Hematopoietic multipotent progenitor cell treated with erythropoietin and hydrocortisone succinate and interleukin-3 and kit ligand, for 4 days (in vitro differentiated cells): ENCODE measurements around the gene SEMA6A.
A peak's percentile ranks its signal among the peaks of the same experiment; 100 is the strongest.

Source experiments
- DNase-seq: peaks from one replicate; pipeline ENCODE4 v3.0.0-alpha.2; 2015

SEMA6A gene

GRCh38 chr5:116488356-116489041 lies 86.1 kb downstream of the SEMA6A start:
- DNase-seq, result no peak

GRCh38 chr5:116487045-116487444 lies 87.6 kb downstream of the SEMA6A start:
- DNase-seq, result peak; percentile 22

GRCh38 chr5:116486588-116486987 lies 88.0 kb downstream of the SEMA6A start:
- DNase-seq, result no peak

GRCh38 chr5:116484645-116485044 lies 90.0 kb downstream of the SEMA6A start:
- DNase-seq, result no peak

GRCh38 chr5:116482394-116482793 lies 92.2 kb downstream of the SEMA6A start:
- no peak for DNase-seq

- no peak for DNase-seq
Observed at GRCh38 chr5:116480894-116481510, 93.6 kb downstream of the SEMA6A start.

- DNase-seq, result no peak
Observed at GRCh38 chr5:116479776-116480675, 94.6 kb downstream of the SEMA6A start.

- peak; percentile 72 for DNase-seq
Observed at GRCh38 chr5:116478491-116478890, 96.1 kb downstream of the SEMA6A start.

- DNase-seq, result no peak
Observed at GRCh38 chr5:116476897-116477537, 97.6 kb downstream of the SEMA6A start.

GRCh38 chr5:116475338-116475737 lies 99.3 kb downstream of the SEMA6A start:
- DNase-seq, result no peak

GRCh38 chr5:116473706-116474105 lies 100.9 kb downstream of the SEMA6A start:
- no peak for DNase-seq

- DNase-seq, result peak; percentile 8
Observed at GRCh38 chr5:116472274-116472673, 102.3 kb downstream of the SEMA6A start.

- no peak for DNase-seq
Observed at GRCh38 chr5:116469631-116470030, 105.0 kb downstream of the SEMA6A start.

- no peak for DNase-seq
Observed at GRCh38 chr5:116468583-116468982, 106.0 kb downstream of the SEMA6A start.

- DNase-seq, result no peak
Observed at GRCh38 chr5:116467465-116467843, 107.2 kb downstream of the SEMA6A start.

GRCh38 chr5:116466727-116467464 lies 107.7 kb downstream of the SEMA6A start:
- no peak for DNase-seq

GRCh38 chr5:116465411-116465810 lies 109.2 kb downstream of the SEMA6A start:
- no peak for DNase-seq

- no peak for DNase-seq
Observed at GRCh38 chr5:116464144-116464708, 110.4 kb downstream of the SEMA6A start.

GRCh38 chr5:116462500-116462899 lies 112.1 kb downstream of the SEMA6A start:
- DNase-seq, result no peak

- no peak for DNase-seq
Observed at GRCh38 chr5:116459301-116459700, 115.3 kb downstream of the SEMA6A start.

GRCh38 chr5:116457062-116457461 lies 117.6 kb downstream of the SEMA6A start:
- DNase-seq, result no peak

- DNase-seq, result no peak
Observed at GRCh38 chr5:116456036-116456435, 118.6 kb downstream of the SEMA6A start.
